ENCODE measurements around the gene ASB10. TPM values are rescaled to one million over a fixed set of nuclear protein-coding genes. Genes with fewer than 3 reads are reported as not detected.

The ASB10 gene
- not detected in 2 replicates for total RNA-seq

DNA sequence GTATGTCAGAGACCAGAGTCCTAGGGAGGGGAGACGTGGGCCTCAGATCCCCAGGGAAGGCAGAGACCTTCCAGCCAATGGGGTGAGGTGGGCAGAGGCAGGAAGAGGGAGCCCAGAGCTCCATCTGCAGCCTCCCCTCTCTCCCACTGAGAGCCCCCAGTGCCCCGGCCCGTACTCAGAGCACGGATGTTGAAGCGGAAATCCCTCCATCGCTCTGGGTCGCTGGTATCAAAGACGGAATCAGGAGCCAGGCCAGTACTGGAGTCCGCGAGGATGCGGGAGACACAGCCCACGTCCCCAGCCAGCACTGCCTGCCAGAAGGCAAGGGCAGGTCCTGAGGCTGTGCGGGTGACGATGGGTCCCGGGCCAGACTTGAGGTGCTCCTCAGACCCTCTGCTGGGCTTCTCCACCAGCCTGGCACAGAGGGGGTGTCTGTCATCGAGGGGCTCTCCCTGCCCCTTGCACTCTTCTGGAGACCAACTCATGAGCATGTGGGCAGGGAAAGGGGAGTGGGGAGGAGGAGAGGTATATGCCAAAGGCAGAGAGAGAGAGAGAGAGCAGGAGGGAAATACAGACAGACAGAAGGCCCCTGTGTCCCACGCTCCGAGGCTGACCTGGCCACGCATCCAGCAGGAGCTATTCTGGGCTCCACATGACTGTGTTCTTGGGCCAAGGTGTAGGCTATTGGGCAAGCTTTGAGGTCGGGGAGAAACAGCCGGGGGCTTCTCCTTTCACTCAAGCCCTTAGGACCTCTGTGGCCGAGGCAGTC lies at the start of gene ASB10:
Gene ASB10, minus strand, starts transcription at position 611 of the 769 bp plus-strand sequence. Its CDS starts 120 bp downstream, at position 491.

DNA sequence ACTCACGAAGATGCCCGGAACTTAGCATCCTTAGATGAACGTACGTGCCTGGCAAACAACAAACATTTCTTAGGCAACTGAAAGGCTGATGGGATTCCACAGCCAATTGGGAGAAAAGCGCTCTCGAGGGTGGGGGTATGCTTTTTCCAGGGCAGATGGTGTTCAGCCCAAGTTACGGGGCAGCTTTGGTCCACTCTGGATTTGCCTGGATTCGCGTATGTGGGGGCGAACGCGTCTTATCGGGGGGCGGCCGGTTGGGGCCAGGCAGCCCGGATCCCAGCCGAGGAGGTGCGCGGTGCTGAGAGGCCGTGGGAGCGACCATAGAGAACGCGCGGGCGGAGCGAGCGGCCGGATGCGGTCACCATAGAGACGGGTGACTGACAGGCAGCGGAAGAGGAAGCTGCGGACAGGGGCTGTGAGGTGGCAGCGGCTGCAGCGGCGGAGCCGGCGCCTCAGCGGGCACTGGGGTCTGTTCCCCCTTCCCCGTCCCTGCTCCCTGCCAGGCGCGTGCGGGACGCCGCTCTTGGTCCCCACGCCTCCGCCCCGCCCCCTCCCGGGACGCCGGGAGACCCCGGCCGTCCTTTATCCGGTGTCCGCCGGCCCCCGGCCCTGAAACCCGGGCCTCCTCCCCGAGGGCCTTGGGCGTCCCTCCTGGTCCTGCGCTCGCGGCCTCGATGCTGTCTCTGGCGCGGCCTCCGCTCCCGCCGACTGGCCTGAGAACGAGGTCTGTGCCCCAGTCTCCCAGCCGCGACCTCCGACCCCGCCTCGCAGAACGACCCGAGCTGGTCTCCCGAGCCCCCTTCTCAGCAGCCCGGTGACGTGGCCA lies 45.3 kb upstream of the ASB10 start, which contains the start of gene CHPF2:
Gene CHPF2, plus strand, starts transcription at position 393 of the 826 bp plus-strand sequence. CDS start 1,529 bp downstream, outside the sequence.

DNA sequence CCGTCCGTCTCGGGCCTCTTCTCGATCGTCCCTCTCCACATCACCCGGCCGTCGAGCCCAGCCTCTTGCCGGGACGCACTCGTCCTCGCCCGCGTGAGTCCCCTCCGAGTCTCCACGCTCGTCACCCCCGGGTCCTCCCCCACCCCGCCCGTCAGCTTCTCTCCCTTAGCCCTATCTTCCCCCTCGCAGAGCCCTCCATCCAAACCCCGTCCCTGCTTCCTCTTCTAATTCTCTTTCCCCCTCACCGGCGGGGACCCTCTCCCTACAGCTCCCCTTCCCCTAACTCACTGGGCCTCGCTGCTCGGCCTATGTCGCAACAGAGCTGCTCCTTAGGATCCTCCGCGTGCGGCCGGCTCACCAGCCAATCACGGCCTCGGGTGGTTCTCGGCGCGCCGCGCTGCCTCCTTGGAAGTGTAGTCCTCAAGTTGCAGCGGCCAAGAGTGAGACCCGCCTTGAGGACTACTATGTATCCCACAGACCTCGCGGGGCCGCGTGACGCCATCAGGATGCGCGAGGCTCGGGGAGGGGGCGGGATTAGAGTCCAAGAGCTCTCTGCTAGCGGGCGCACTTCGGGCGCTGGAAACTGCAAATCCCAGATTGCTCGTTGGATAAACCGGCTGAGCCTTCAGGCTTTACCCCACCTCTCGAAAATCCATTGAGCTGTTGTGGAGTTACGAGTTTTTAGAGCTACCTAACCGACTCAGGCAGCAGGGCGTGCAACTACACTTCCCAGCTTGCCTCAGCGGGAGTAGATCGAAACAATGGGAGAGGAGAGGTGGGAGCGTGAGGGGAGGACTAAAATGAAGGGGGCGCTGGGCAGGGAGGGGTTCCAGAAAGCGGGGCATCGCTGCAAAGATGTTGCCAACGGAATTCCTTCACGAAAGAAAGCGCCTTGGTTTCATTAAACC lies 40.1 kb upstream of the ASB10 start, which contains the start of gene ABCF2:
Gene ABCF2, minus strand, starts transcription at position 331 of the 908 bp plus-strand sequence. CDS start 747 bp downstream, outside the sequence.

GRCh38 chr7:151210087-151210854 lies 23.2 kb upstream of the ASB10 start, which contains the start of gene H2BK1:
Gene H2BK1 (minus strand): TSS chr7:151210488. CDS start chr7:151210318, 170 bp downstream.

DNA sequence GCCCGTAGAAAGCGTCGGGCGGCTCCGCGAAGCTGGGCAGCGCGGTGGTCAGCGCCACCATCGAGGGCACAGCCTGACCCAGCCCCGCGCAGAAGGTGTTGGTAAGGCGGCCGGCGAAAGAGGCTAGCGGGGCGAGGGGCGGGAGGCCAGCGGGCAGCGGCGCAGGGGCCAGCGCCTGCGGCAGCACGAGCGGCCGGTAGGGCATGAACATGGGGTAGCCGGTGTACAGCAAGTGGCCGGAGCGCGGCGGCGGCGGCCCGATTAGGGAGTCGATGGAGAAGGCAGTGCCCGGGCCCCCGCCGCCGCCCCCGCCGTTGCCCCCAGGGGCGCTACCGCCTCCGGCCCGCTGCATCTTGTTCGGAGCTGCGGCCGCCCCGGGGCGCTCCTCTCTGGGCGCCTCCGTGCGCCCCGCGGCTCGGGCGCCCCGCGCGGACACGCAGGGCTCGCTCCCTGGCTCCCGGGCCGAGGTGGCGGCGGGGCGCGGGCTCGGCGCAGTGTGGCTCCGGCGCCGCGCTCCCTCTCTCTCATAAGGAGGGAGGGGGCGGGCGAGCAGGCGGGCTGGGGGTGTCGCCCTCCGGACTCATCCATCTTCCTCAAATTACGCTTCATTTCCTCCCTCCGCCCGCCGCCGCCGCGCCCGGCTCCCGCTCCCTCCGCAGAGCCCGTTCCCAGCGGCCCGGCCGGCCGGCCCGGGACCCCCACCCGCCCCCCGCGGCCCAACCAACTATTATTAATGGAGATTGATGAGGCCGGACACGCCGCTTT lies 19.7 kb downstream of the ASB10 start, which contains the start of gene GBX1:
Gene GBX1, minus strand, starts transcription at position 498 of the 765 bp plus-strand sequence. Its CDS starts 146 bp downstream, at position 352.

Other genes starting within 250 kb of the ASB10 start
- under 0.01 and 0.14 TPM in 2 replicates for gene KCNH2, start 208.9 kb downstream of the ASB10 start, total RNA-seq
- gene NOS3, start 196.2 kb downstream of the ASB10 start, total RNA-seq = 0.14 and 0.34 TPM in 2 replicates
- gene ATG9B, start 162.8 kb downstream of the ASB10 start, total RNA-seq = 1.00 and 1.7 TPM in 2 replicates
- gene ABCB8, start 158.8 kb downstream of the ASB10 start, total RNA-seq = 19.5 and 24.8 TPM in 2 replicates
- gene ASIC3, start 138.7 kb downstream of the ASB10 start, total RNA-seq = 0.28 and 0.34 TPM in 2 replicates
- gene CDK5, start 129.4 kb downstream of the ASB10 start, total RNA-seq = 8.9 and 17.7 TPM in 2 replicates
- gene SLC4A2, start 127.7 kb downstream of the ASB10 start, total RNA-seq = 46.8 and 80.0 TPM in 2 replicates
- gene FASTK, start 106.4 kb downstream of the ASB10 start, total RNA-seq = 50.6 and 58.6 TPM in 2 replicates
- gene TMUB1, start 103.8 kb downstream of the ASB10 start, total RNA-seq = 14.7 and 22.9 TPM in 2 replicates
- 57.8 and 138 TPM in 2 replicates for gene AGAP3, start 100.8 kb downstream of the ASB10 start, total RNA-seq
- not detected in 2 replicates for gene GBX1, start 19.6 kb downstream of the ASB10 start, total RNA-seq
- not detected in 2 replicates for gene H2BK1, start 23.2 kb upstream of the ASB10 start, total RNA-seq
- 64.9 and 83.0 TPM in 2 replicates for gene ABCF2, start 40.0 kb upstream of the ASB10 start, total RNA-seq
- gene CHPF2, start 45.2 kb upstream of the ASB10 start, total RNA-seq = 26.0 and 48.8 TPM in 2 replicates
- 1.4 and 5.6 TPM in 2 replicates for gene SMARCD3, start 61.4 kb upstream of the ASB10 start, total RNA-seq
- 32.5 and 48.6 TPM in 2 replicates for gene NUB1, start 154.6 kb upstream of the ASB10 start, total RNA-seq
- gene WDR86, start 222.8 kb upstream of the ASB10 start, total RNA-seq = 7.3 TPM in 1 of 2 replicates, not detected in the other